ENCODE data around the gene CARD11. TPM values are rescaled to one million over a fixed set of nuclear protein-coding genes. Genes with fewer than 3 reads are reported as not detected.

CARD11 gene
- total RNA-seq, 1 experiment from 2014 or later = 0.57 TPM

DNA sequence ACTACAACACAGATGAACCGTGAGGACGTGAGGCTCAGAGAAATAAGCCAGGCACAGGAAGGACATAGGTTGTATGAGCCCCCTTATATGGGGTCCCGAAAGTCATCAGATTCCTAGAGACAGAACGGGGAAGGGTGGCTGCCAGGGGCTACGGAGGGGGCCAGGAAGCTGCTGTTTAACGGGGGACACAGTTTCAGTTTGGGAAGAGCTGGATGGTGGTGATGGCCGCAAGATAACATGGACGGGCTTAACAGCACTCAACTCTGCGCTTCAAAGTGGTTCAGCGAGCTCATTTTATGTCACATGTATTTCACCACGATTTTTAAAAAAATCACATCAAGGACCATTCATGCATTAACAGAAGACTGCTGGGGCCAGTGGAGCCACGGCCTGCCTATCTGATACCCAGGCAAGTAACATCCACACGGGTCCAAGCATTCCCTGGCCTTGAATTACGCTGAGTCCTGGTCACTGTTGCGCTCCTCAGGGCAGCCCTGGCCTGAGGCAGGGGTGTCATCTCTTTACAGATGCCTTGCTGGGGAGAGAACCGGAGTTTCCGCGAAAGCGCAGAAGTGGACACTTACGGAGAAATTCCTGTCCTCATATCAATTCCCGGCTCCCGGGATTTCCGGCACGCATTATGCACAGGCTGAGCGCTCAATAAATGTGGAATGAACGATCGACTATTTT, 1.5 kb downstream of the CARD11 start:
- H3K27me3 ChIP-seq (ENCODE audit: insufficient read depth, low read length) = no peaks in the 10 kb centered on the region
- H3K27ac ChIP-seq (ENCODE audit: low read depth, low read length) = no peak overlapping the region
- no peaks in the 10 kb centered on the region for H3K36me3 ChIP-seq (ENCODE audit: control insufficient read depth in 1 of 2, insufficient read depth in 2 of 2, low read length in 2 of 2)
- H3K4me2 ChIP-seq (ENCODE audit: low read length) = no peak overlapping the region
- CTCF ChIA-PET = no interaction called here
- RAD21 ChIA-PET (ENCODE audit: low non-redundant PET in 1 of 2, low total read pairs in 2 of 2, uncharacterized antibody in 2 of 2, unreplicated experiment in 2 of 2) = no interaction called here
- H3K4me1 ChIP-seq (ENCODE audit: control insufficient read depth in 1 of 2, insufficient read depth in 2 of 2, low read length in 2 of 2) = no peaks in the 10 kb centered on the region
- H3K4me3 ChIP-seq (replicated peaks in 1 of 2; ENCODE audit: low read depth in 1 of 2, low read length in 2 of 2) = no peak overlapping the region
- no peak overlapping the region for H2AFZ ChIP-seq (ENCODE audit: low read depth, low read length, poor library complexity, severe bottlenecking)
- no peaks in the 10 kb centered on the region for H3K9me3 ChIP-seq (ENCODE audit: control insufficient read depth in 1 of 2, insufficient read depth in 1 of 2, low read depth in 1 of 2, low read length in 2 of 2)
- H3K9ac ChIP-seq (ENCODE audit: low read length) = no peak overlapping the region
- no peaks in the 10 kb centered on the region for H3K79me2 ChIP-seq (ENCODE audit: insufficient read depth, low read length)
- DNase-seq (ENCODE audit: low read depth, low spot score) = no peak
- TF ChIP-seq SIN3A (IDR thresholded peaks at IDR 0.05; ENCODE audit: low read depth) (no peak), EGR1 (IDR thresholded peaks at IDR 0.05; ENCODE audit: low read depth) (no peak)
- no peak for ATAC-seq
- POLR2A ChIA-PET = no interaction called here
- H4K20me1 ChIP-seq (ENCODE audit: insufficient read depth) = no peaks in the 10 kb centered on the region
- BruUV-seq (replicated peaks) = no TSS peak
- intact Hi-C loops (cut with micrococcal nuclease) = no loop called here
- no peaks in the 10 kb centered on the region for H3K9me2 ChIP-seq (ENCODE audit: insufficient read depth)

DNA sequence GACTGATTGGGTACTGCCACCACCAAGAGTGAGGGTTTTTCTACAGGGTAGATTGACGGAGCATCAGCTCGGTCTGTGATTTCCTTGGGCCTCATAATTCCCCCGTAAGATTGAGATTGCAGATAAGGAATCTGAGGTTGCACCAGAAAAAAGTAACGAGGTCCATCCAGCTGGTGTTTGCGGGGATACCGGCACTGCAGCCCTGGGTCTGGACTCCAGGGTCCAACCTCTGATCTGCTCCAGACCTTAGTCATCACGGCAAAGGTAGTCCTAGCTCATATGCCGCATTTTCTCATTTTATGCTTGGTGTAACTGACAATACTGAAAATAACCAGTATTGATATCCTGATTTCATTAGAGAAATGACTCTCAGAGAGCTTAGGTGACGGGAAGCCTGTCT, 3.9 kb downstream of the CARD11 start:
- Histone ChIP-seq H3K4me3 (replicated peaks in 1 of 2; ENCODE audit: low read depth in 1 of 2, low read length in 2 of 2) (no peak overlapping the region), H3K9me3 (ENCODE audit: control insufficient read depth in 1 of 2, insufficient read depth in 1 of 2, low read depth in 1 of 2, low read length in 2 of 2) (no peaks in the 10 kb centered on the region), H3K9ac (ENCODE audit: low read length) (no peak overlapping the region), H3K27ac (ENCODE audit: low read depth, low read length) (no peak overlapping the region), H3K36me3 (ENCODE audit: control insufficient read depth in 1 of 2, insufficient read depth in 2 of 2, low read length in 2 of 2) (no peaks in the 10 kb centered on the region), H3K79me2 (ENCODE audit: insufficient read depth, low read length) (no peaks in the 10 kb centered on the region), H2AFZ (ENCODE audit: low read depth, low read length, poor library complexity, severe bottlenecking) (no peak overlapping the region), H3K4me1 (ENCODE audit: control insufficient read depth in 1 of 2, insufficient read depth in 2 of 2, low read length in 2 of 2) (no peaks in the 10 kb centered on the region), H3K27me3 (ENCODE audit: insufficient read depth, low read length) (no peaks in the 10 kb centered on the region), H4K20me1 (ENCODE audit: insufficient read depth) (no peaks in the 10 kb centered on the region), H3K9me2 (ENCODE audit: insufficient read depth) (no peaks in the 10 kb centered on the region), H3K4me2 (ENCODE audit: low read length) (no peak overlapping the region)
- intact Hi-C loops (cut with micrococcal nuclease) = no loop called here
- no TSS peak for BruUV-seq (replicated peaks)
- DNase-seq (ENCODE audit: low read depth, low spot score) = no peak
- CTCF ChIA-PET = no interaction called here
- no peak for ATAC-seq
- no peak for TF ChIP-seq SP1 (IDR thresholded peaks at IDR 0.05; ENCODE audit: low read depth)
- no peak for TF ChIP-seq ZNF274 (IDR thresholded peaks at IDR 0.05; ENCODE audit: low read depth, low read length)
- TF ChIP-seq CBX3 (IDR thresholded peaks at IDR 0.05; ENCODE audit: low read depth) = no peak
- TF ChIP-seq FOSL1 (IDR thresholded peaks at IDR 0.05; ENCODE audit: low read depth) = no peak
- TF ChIP-seq, protein P1, sequence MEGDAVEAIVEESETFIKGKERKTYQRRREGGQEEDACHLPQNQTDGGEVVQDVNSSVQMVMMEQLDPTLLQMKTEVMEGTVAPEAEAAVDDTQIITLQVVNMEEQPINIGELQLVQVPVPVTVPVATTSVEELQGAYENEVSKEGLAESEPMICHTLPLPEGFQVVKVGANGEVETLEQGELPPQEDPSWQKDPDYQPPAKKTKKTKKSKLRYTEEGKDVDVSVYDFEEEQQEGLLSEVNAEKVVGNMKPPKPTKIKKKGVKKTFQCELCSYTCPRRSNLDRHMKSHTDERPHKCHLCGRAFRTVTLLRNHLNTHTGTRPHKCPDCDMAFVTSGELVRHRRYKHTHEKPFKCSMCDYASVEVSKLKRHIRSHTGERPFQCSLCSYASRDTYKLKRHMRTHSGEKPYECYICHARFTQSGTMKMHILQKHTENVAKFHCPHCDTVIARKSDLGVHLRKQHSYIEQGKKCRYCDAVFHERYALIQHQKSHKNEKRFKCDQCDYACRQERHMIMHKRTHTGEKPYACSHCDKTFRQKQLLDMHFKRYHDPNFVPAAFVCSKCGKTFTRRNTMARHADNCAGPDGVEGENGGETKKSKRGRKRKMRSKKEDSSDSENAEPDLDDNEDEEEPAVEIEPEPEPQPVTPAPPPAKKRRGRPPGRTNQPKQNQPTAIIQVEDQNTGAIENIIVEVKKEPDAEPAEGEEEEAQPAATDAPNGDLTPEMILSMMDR (IDR thresholded peaks at IDR 0.05 in 2 of 3, conservative IDR thresholded peaks at IDR 0.05 in 1 of 3; ENCODE audit: borderline replicate concordance in 1 of 3, insufficient read depth in 1 of 3, low read depth in 2 of 3, low read length in 2 of 3) = no peak
- TF ChIP-seq, protein P2, sequence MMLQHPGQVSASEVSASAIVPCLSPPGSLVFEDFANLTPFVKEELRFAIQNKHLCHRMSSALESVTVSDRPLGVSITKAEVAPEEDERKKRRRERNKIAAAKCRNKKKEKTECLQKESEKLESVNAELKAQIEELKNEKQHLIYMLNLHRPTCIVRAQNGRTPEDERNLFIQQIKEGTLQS (IDR thresholded peaks at IDR 0.05) = no peak
- TF ChIP-seq SIN3A (IDR thresholded peaks at IDR 0.05; ENCODE audit: low read depth) = no peak
- no peak for TF ChIP-seq ELF1 (IDR thresholded peaks at IDR 0.05; ENCODE audit: borderline replicate concordance, low read depth)
- TF ChIP-seq YY1 (IDR thresholded peaks at IDR 0.05; ENCODE audit: extremely low read depth, insufficient replicate concordance, low read depth, low read length) = no peak
- TF ChIP-seq ZFX (IDR thresholded peaks at IDR 0.05) = no peak
- TF ChIP-seq EZH2 (IDR thresholded peaks at IDR 0.05) = no peak
- no peak for TF ChIP-seq POLR2AphosphoS5 (IDR thresholded peaks at IDR 0.05; ENCODE audit: low read depth, low read length)
- TF ChIP-seq SRF (IDR thresholded peaks at IDR 0.05; ENCODE audit: low read depth) = no peak
- no peak for TF ChIP-seq ZBTB33 (IDR thresholded peaks at IDR 0.05; ENCODE audit: extremely low read depth, insufficient replicate concordance, low read length)
- no peak for TF ChIP-seq EGR1 (IDR thresholded peaks at IDR 0.05; ENCODE audit: low read depth)
- POLR2A ChIA-PET = no interaction called here
- RAD21 ChIA-PET (ENCODE audit: low non-redundant PET in 1 of 2, low total read pairs in 2 of 2, uncharacterized antibody in 2 of 2, unreplicated experiment in 2 of 2) = no interaction called here
